NB4 (cell line): ENCODE data around the gene DAAM1.

Source experiments
- POLR2A ChIP-seq: IDR thresholded peaks from 2 replicates; pipeline ENCODE4 v1.6.1; 2011; ENCODE audit warnings: mild to moderate bottlenecking; ENCODE audit not compliant: insufficient read length; ENCODE audit errors: extremely low read depth
- TF ChIP-seq, protein P1 (sequence below): IDR thresholded peaks from one replicate; pipeline ENCODE4 v1.5.1; 2012; ENCODE audit warnings: low read depth, low read length
- TF ChIP-seq, protein P2 (sequence below): IDR thresholded peaks from 2 replicates; pipeline ENCODE4 v1.6.1; 2011; ENCODE audit warnings: low read depth, low read length

DNA sequence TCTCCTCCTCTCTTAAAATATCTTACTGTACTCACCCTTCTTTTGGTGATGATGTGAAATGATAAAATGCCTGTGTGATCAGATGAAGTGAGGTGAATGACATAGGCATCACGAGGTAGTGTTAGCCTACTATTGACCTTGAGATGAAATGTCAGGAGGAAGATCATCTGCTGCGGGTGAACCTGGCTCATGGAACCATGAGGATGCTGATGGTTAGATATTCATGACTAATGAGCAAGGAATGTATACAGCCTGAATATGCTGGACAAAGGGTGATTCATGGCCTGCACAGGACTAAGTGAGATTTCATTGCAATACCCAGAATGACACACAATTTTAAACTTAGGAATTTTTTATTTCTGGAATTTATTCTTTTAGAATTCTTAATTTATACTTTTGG lies 89.6 kb downstream of the DAAM1 start:
- TF ChIP-seq, protein P1, sequence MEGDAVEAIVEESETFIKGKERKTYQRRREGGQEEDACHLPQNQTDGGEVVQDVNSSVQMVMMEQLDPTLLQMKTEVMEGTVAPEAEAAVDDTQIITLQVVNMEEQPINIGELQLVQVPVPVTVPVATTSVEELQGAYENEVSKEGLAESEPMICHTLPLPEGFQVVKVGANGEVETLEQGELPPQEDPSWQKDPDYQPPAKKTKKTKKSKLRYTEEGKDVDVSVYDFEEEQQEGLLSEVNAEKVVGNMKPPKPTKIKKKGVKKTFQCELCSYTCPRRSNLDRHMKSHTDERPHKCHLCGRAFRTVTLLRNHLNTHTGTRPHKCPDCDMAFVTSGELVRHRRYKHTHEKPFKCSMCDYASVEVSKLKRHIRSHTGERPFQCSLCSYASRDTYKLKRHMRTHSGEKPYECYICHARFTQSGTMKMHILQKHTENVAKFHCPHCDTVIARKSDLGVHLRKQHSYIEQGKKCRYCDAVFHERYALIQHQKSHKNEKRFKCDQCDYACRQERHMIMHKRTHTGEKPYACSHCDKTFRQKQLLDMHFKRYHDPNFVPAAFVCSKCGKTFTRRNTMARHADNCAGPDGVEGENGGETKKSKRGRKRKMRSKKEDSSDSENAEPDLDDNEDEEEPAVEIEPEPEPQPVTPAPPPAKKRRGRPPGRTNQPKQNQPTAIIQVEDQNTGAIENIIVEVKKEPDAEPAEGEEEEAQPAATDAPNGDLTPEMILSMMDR = no peak
- TF ChIP-seq, protein P2, sequence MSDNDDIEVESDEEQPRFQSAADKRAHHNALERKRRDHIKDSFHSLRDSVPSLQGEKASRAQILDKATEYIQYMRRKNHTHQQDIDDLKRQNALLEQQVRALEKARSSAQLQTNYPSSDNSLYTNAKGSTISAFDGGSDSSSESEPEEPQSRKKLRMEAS = no peak
- TF ChIP-seq POLR2A = no peak
